ENCODE measurements around the gene TIMP4. TPM values are rescaled to one million over a fixed set of nuclear protein-coding genes. Genes with fewer than 3 reads are reported as not detected.

Gene TIMP4
- total and polyA plus RNA-seq, 2 of the 4 experiments (the other 2 are of a cell fraction), result 0.39 to 0.54 TPM

GRCh38 chr3:12141350-12141749 is 17.4 kb downstream of the TIMP4 start:
- H3K4me3 ChIP-seq (ENCODE audit: insufficient read depth, low read depth, low read length), result no peak overlapping the region
- no peak overlapping the region for H2BK120ac ChIP-seq (ENCODE audit: low read depth, low read length)
- no peak overlapping the region for H3K4me2 ChIP-seq (ENCODE audit: low read depth, low read length)
- intact Hi-C loops (cut with micrococcal nuclease), result no loop called here
- H2BK15ac ChIP-seq (ENCODE audit: low read depth, low read length), result no peak overlapping the region
- H3K27me3 ChIP-seq (ENCODE audit: control insufficient read depth, insufficient read depth, low read length), result no peaks in the 10 kb centered on the region
- no peak overlapping the region for H3K4ac ChIP-seq (ENCODE audit: low read depth, low read length)
- DNase-seq (no peak), ATAC-seq (ENCODE audit: low read depth) (no peak)
- H4K20me1 ChIP-seq (ENCODE audit: insufficient read depth, low read length), result no peaks in the 10 kb centered on the region
- no peaks in the 10 kb centered on the region for H3K9me1 ChIP-seq (ENCODE audit: insufficient read depth, low read length)
- H3K14ac ChIP-seq (replicated peaks; ENCODE audit: low read depth, low read length), result no peak overlapping the region
- no peak overlapping the region for H2BK20ac ChIP-seq (ENCODE audit: low read depth, low read length)
- no CpG with 5 or more reads among the region's 1 CpG for WGBS, 2 experiments (ENCODE audit: extremely low coverage in 2 of 2, insufficient read length in 1 of 2)
- no peak overlapping the region for H3K27ac ChIP-seq (ENCODE audit: insufficient read depth, low read length)
- no peak overlapping the region for H4K8ac ChIP-seq (ENCODE audit: low read depth in 2 of 2, low read length in 2 of 2)
- POLR2A ChIA-PET (ENCODE audit: unreplicated experiment), result no interaction called here
- peaks cover 4% of the 10 kb centered on the region for H3K4me1 ChIP-seq (ENCODE audit: control insufficient read depth, insufficient read depth, low read length)
- H3K9ac ChIP-seq (ENCODE audit: low read depth, low read length), result no peak overlapping the region
- H3K56ac ChIP-seq (ENCODE audit: extremely low read depth, insufficient read depth, low read length), result no peak overlapping the region
- H3K36me3 ChIP-seq (ENCODE audit: control insufficient read depth, insufficient read depth, low read length), result no peaks in the 10 kb centered on the region
- H4K5ac ChIP-seq (ENCODE audit: low read depth, low read length), result no peak overlapping the region
- H2AK9ac ChIP-seq (replicated peaks; ENCODE audit: low read depth, low read length, poor library complexity), result no peak overlapping the region
- H4K91ac ChIP-seq (ENCODE audit: insufficient read depth, low read depth, low read length), result no peak overlapping the region
- H3K18ac ChIP-seq (ENCODE audit: low read depth, low read length), result no peak overlapping the region
- no peak overlapping the region for H3K23ac ChIP-seq (ENCODE audit: low read depth, low read length)
- H2AFZ ChIP-seq (replicated peaks; ENCODE audit: low read length, poor library complexity), result no peak overlapping the region
- no peak overlapping the region for H2BK5ac ChIP-seq (ENCODE audit: low read depth, low read length, poor library complexity, severe bottlenecking)
- no peaks in the 10 kb centered on the region for H3K9me3 ChIP-seq (ENCODE audit: control insufficient read depth, insufficient read depth, low read length)
- CTCF ChIA-PET, result interaction anchor here (3.2 kb wide), 1 partner anchor 35 kb away, joined by 25 read pairs; no protein-coding TSS in a partner anchor
- H2AK5ac ChIP-seq (ENCODE audit: low read depth, low read length), result no peak overlapping the region
- no peaks in the 10 kb centered on the region for H3K79me1 ChIP-seq (ENCODE audit: low read depth in 1 of 2, low read length in 2 of 2)
- dilution Hi-C loops (cut with HindIII; ENCODE audit: low sequenced_read_pairs, unreplicated experiment), result no loop called here
- no TSS peak for BruUV-seq (replicated peaks)
- in situ Hi-C loops (cut with MboI; ENCODE audit: low sequenced_read_pairs), result loop anchor here (25.0 kb wide), 1 partner anchor 746 kb away; no protein-coding TSS in a partner anchor
- TF ChIP-seq MAFK (IDR thresholded peaks at IDR 0.05; ENCODE audit: low read depth, low read length), result no peak
- no peak for TF ChIP-seq NFE2L2 (IDR thresholded peaks at IDR 0.05; ENCODE audit: low read depth, low read length)
- no peak for TF ChIP-seq CTCF (conservative IDR thresholded peaks at IDR 0.05; ENCODE audit: low read depth, low read length)
- no peak for TF ChIP-seq CHD1 (IDR thresholded peaks at IDR 0.05; ENCODE audit: low read depth, low read length)
- TF ChIP-seq RAD21 (IDR thresholded peaks at IDR 0.05; ENCODE audit: low read length), result no peak
- TF ChIP-seq MAZ (IDR thresholded peaks at IDR 0.05; ENCODE audit: borderline replicate concordance, low read depth, low read length), result no peak
- TF ChIP-seq RFX5 (IDR thresholded peaks at IDR 0.05; ENCODE audit: low read depth, low read length), result no peak
- no peak for TF ChIP-seq USF2 (IDR thresholded peaks at IDR 0.05; ENCODE audit: low read depth, low read length)
